ENCODE results near the gene ACTN2.
"Not testable (repeated sequence)": the region's sequence is repeated elsewhere in the genome, so short reads cannot be mapped to it uniquely, and the experiment has no call there.

Gene ACTN2

GRCh38 chr1:236663934-236664333 lies 22.4 kb upstream of the ACTN2 start:
- Histone ChIP-seq H3K27me3 (ENCODE audit: insufficient read depth, poor library complexity, severe bottlenecking) (no peaks in the 10 kb centered on the region), H3K4me1 (ENCODE audit: insufficient read depth, poor library complexity, severe bottlenecking) (no peaks in the 10 kb centered on the region), H3K4me3 (ENCODE audit: severe bottlenecking) (no peak overlapping the region), H3K9me3 (ENCODE audit: severe bottlenecking) (no peaks in the 10 kb centered on the region), H3K36me3 (ENCODE audit: low read depth) (no peaks in the 10 kb centered on the region), H3K27ac (ENCODE audit: poor library complexity, severe bottlenecking) (no peak overlapping the region)
- no peak for DNase-seq (ENCODE audit: low spot score)
- TF ChIP-seq CTCF (IDR thresholded peaks at IDR 0.05; ENCODE audit: poor library complexity, severe bottlenecking) = no peak
- ATAC-seq (ENCODE audit: low read depth) = no peak

GRCh38 chr1:236668909-236669308 lies 17.4 kb upstream of the ACTN2 start:
- not testable (repeated sequence) for H3K36me3 ChIP-seq (ENCODE audit: low read depth); ATAC-seq (ENCODE audit: low read depth); H3K4me1 ChIP-seq (ENCODE audit: insufficient read depth, poor library complexity, severe bottlenecking); H3K27me3 ChIP-seq (ENCODE audit: insufficient read depth, poor library complexity, severe bottlenecking); DNase-seq (ENCODE audit: low spot score); H3K4me3 ChIP-seq (ENCODE audit: severe bottlenecking); H3K9me3 ChIP-seq (ENCODE audit: severe bottlenecking); H3K27ac ChIP-seq (ENCODE audit: poor library complexity, severe bottlenecking)

DNA sequence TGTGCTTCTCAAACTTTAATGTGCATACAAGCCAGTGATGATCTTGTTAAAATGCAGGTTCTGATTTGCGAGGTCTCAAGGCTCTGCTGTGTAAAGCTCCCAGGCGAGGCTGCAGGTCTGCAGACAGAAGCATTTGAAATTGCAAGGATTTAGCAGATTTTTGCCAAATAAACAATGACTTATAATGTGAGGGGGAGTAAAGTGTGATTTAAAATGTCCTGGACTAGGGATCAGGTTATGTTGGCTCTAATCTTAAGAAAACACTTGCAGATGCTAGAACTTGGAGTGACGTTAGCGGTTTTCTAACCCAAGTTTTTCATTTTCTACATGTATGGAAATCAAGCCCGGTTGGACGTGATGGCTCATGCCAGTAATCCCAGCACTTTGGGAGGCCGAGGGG lies 16.2 kb upstream of the ACTN2 start:
- ATAC-seq (ENCODE audit: low read depth) (no peak), DNase-seq (ENCODE audit: low spot score) (no peak)
- H3K4me1 ChIP-seq (ENCODE audit: insufficient read depth, poor library complexity, severe bottlenecking) = no peaks in the 10 kb centered on the region
- TF ChIP-seq CTCF (IDR thresholded peaks at IDR 0.05; ENCODE audit: poor library complexity, severe bottlenecking) = no peak
- H3K9me3 ChIP-seq (ENCODE audit: severe bottlenecking) = no peaks in the 10 kb centered on the region
- no peak overlapping the region for H3K27ac ChIP-seq (ENCODE audit: poor library complexity, severe bottlenecking)
- H3K36me3 ChIP-seq (ENCODE audit: low read depth) = no peaks in the 10 kb centered on the region
- no peak overlapping the region for H3K4me3 ChIP-seq (ENCODE audit: severe bottlenecking)
- H3K27me3 ChIP-seq (ENCODE audit: insufficient read depth, poor library complexity, severe bottlenecking) = no peaks in the 10 kb centered on the region

GRCh38 chr1:236673289-236673919 lies 12.9 kb upstream of the ACTN2 start:
- Histone ChIP-seq H3K36me3 (ENCODE audit: low read depth) (no peaks in the 10 kb centered on the region), H3K4me1 (ENCODE audit: insufficient read depth, poor library complexity, severe bottlenecking) (no peaks in the 10 kb centered on the region), H3K27ac (ENCODE audit: poor library complexity, severe bottlenecking) (no peak overlapping the region), H3K4me3 (ENCODE audit: severe bottlenecking) (no peak overlapping the region), H3K27me3 (ENCODE audit: insufficient read depth, poor library complexity, severe bottlenecking) (no peaks in the 10 kb centered on the region), H3K9me3 (ENCODE audit: severe bottlenecking) (no peaks in the 10 kb centered on the region)
- TF ChIP-seq CTCF (IDR thresholded peaks at IDR 0.05; ENCODE audit: poor library complexity, severe bottlenecking) = no peak
- no peak for ATAC-seq (ENCODE audit: low read depth)
- no peak for DNase-seq (ENCODE audit: low spot score)

GRCh38 chr1:236677641-236678235 lies 8.6 kb upstream of the ACTN2 start:
- no peaks in the 10 kb centered on the region for H3K36me3 ChIP-seq (ENCODE audit: low read depth)
- ATAC-seq (ENCODE audit: low read depth) = no peak
- DNase-seq (ENCODE audit: low spot score) = no peak
- no peak for TF ChIP-seq CTCF (IDR thresholded peaks at IDR 0.05; ENCODE audit: poor library complexity, severe bottlenecking)
- H3K27me3 ChIP-seq (ENCODE audit: insufficient read depth, poor library complexity, severe bottlenecking) = no peaks in the 10 kb centered on the region
- no peak overlapping the region for H3K4me3 ChIP-seq (ENCODE audit: severe bottlenecking)
- no peaks in the 10 kb centered on the region for H3K4me1 ChIP-seq (ENCODE audit: insufficient read depth, poor library complexity, severe bottlenecking)
- no peak overlapping the region for H3K27ac ChIP-seq (ENCODE audit: poor library complexity, severe bottlenecking)
- H3K9me3 ChIP-seq (ENCODE audit: severe bottlenecking) = no peaks in the 10 kb centered on the region

All from RWPE2 (cell line).